Measurements from ENCODE around the gene ITPR1.

GRCh38 chr3:4799266-4800256 is 306.4 kb downstream of the ITPR1 start:
- TF ChIP-seq CTCF (tag by site-specific recombination; IDR thresholded peaks at IDR 0.05) (no peak), ZNF658 (tag by site-specific recombination; IDR thresholded peaks at IDR 0.05) (no peak), ZBTB20 (tag by site-specific recombination; IDR thresholded peaks at IDR 0.05) (no peak), ZNF391 (tag by site-specific recombination; IDR thresholded peaks at IDR 0.05; ENCODE audit: borderline replicate concordance, low read depth) (no peak), ZNF274 (IDR thresholded peaks at IDR 0.05; ENCODE audit: low read length) (no peak), ZNF274 (tag by site-specific recombination; IDR thresholded peaks at IDR 0.05; ENCODE audit: borderline replicate concordance) (no peak), ZNF350 (tag by site-specific recombination; IDR thresholded peaks at IDR 0.05) (no peak), RBAK (tag by site-specific recombination; IDR thresholded peaks at IDR 0.05) (no peak), ZNF280D (tag by site-specific recombination; IDR thresholded peaks at IDR 0.05) (no peak), ZBTB8A (tag by site-specific recombination; IDR thresholded peaks at IDR 0.05) (no peak), ZNF114 (tag by site-specific recombination; IDR thresholded peaks at IDR 0.05) (no peak), HOXA7 (CRISPR knock-in tag; IDR thresholded peaks at IDR 0.05; ENCODE audit: borderline replicate concordance) (no peak), PBX3 (CRISPR knock-in tag; IDR thresholded peaks at IDR 0.05) (no peak)

Measured in HEK293 (cell line).